BJ (cell line): Measurements from ENCODE around the gene RNF13. TPM values are rescaled to one million over a fixed set of nuclear protein-coding genes. Genes with fewer than 3 reads are reported as not detected.
A peak's percentile ranks its signal among the peaks of the same experiment; 100 is the strongest.

ENCODE experiments used
- CTCF ChIA-PET: fragments of 350-600 bp; formaldehyde crosslinking; extraction: SDS; loops from one replicate; lab custom pipeline; 2021; ENCODE audit warnings: antibody characterized with exemption, inconsistent platforms; lab: Yijun Ruan, JAX
- POLR2A ChIA-PET: fragments of 300-600 bp; sonication (Branson Sonifier 250); formaldehyde crosslinking; extraction: SDS; loops from one replicate; lab custom pipeline; 2021; ENCODE audit warnings: antibody characterized with exemption; lab: Charles Lee
- DNase-seq: peaks from one replicate; pipeline ENCODE4 v3.0.0-alpha.2; 2011; ENCODE audit warnings: low read depth
- H3K27me3 ChIP-seq: 2 replicates; pipeline ENCODE4 v1.6.0; 2011; ENCODE audit warnings: low read length; ENCODE audit not compliant: control insufficient read depth, insufficient read depth
- H3K36me3 ChIP-seq: 2 replicates; pipeline ENCODE4 v1.5.1; 2011; ENCODE audit warnings: low read length; ENCODE audit not compliant: control insufficient read depth, insufficient read depth
- H3K4me3 ChIP-seq: 2 replicates; pipeline ENCODE4 v1.5.1; 2011; ENCODE audit warnings: low read depth, mild to moderate bottlenecking, control low read depth, low read length
- polyA plus RNA-seq: library from polyadenylated mRNA; depleted of rRNA; stranded (reverse); fragments of >200 nt; gene quantifications from 2 replicates; pipeline ENCODE4 v1.2.3, GENCODE V29; 2011
- TF ChIP-seq, protein P1 (sequence below): IDR thresholded peaks from 2 replicates; pipeline ENCODE4 v1.5.1; 2011; ENCODE audit warnings: low read depth, mild to moderate bottlenecking, control low read depth, inconsistent platforms, low read length, moderate library complexity; ENCODE audit not compliant: insufficient read depth

RNF13 gene
- polyA plus RNA-seq, 1 experiment: 30.7 TPM

DNA sequence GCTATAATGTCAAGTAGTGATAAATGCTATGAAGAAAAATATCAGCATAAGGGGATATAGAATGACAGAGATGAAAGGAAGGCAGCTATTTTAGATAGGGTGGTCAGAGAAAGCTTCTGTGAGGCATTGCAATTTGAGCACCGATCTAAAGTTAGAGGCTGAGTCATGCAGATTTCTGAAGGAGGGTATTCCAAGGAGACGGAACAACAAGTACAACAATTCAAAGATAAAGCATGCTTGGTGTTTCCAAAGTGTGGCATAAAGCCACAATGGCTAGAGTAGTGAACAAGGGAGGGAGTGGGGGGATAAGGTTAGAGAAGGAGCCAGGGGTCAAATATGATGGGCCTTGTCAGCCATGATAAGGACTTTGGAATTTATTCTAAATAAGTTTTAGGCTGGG is 85.8 kb downstream of the RNF13 start:
- TF ChIP-seq, protein P1, sequence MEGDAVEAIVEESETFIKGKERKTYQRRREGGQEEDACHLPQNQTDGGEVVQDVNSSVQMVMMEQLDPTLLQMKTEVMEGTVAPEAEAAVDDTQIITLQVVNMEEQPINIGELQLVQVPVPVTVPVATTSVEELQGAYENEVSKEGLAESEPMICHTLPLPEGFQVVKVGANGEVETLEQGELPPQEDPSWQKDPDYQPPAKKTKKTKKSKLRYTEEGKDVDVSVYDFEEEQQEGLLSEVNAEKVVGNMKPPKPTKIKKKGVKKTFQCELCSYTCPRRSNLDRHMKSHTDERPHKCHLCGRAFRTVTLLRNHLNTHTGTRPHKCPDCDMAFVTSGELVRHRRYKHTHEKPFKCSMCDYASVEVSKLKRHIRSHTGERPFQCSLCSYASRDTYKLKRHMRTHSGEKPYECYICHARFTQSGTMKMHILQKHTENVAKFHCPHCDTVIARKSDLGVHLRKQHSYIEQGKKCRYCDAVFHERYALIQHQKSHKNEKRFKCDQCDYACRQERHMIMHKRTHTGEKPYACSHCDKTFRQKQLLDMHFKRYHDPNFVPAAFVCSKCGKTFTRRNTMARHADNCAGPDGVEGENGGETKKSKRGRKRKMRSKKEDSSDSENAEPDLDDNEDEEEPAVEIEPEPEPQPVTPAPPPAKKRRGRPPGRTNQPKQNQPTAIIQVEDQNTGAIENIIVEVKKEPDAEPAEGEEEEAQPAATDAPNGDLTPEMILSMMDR: no peak

GRCh38 chr3:149900322-149900721 is 87.3 kb downstream of the RNF13 start:
- H3K4me3 ChIP-seq: no peak overlapping the region
- TF ChIP-seq, protein P1: no peak
- no peak for DNase-seq
- ChIA-PET CTCF (interaction anchor here (0.6 to 1.6 kb wide), 3 partner anchors 17 to 134 kb away, joined by 3 to 4 read pairs (median 3); no protein-coding TSS in a partner anchor), POLR2A (no interaction called here)
- H3K36me3 ChIP-seq: no peaks in the 10 kb centered on the region
- no peaks in the 10 kb centered on the region for H3K27me3 ChIP-seq

More for the DNA sequence above, 85.8 kb downstream of the RNF13 start:
- Histone ChIP-seq H3K27me3 (no peaks in the 10 kb centered on the region), H3K36me3 (no peaks in the 10 kb centered on the region), H3K4me3 (no peak overlapping the region)
- DNase-seq: peak; percentile 36
- ChIA-PET POLR2A (no interaction called here), CTCF (interaction anchor here (0.5 kb wide), 1 partner anchor 323 kb away, joined by 3 read pairs; no protein-coding TSS in a partner anchor)

DNA sequence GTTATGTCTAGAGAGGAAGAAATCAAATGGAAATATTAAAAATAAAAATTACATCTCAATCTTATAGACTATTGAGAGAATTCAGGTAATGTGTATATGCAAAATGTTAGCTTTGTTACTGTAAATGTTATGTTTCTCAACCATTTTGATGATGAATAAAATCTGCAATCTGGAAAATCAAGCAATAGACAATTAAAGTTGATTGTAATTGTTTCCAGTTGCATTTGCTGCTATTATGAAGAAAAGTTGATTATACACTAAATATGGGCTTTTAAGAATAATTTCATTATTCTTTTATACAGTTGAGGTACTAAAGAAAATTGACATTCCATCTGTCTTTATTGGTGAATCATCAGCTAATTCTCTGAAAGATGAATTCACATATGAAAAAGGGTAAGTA is 88.8 kb downstream of the RNF13 start:
- no peaks in the 10 kb centered on the region for H3K36me3 ChIP-seq
- H3K27me3 ChIP-seq: no peaks in the 10 kb centered on the region
- TF ChIP-seq, protein P1: no peak
- H3K4me3 ChIP-seq: no peak overlapping the region
- no peak for DNase-seq
- ChIA-PET CTCF (interaction anchor here (1.3 to 1.7 kb wide), 5 partner anchors 16 to 131 kb away, joined by 3 to 4 read pairs (median 4); no protein-coding TSS in a partner anchor), POLR2A (no interaction called here)

DNA sequence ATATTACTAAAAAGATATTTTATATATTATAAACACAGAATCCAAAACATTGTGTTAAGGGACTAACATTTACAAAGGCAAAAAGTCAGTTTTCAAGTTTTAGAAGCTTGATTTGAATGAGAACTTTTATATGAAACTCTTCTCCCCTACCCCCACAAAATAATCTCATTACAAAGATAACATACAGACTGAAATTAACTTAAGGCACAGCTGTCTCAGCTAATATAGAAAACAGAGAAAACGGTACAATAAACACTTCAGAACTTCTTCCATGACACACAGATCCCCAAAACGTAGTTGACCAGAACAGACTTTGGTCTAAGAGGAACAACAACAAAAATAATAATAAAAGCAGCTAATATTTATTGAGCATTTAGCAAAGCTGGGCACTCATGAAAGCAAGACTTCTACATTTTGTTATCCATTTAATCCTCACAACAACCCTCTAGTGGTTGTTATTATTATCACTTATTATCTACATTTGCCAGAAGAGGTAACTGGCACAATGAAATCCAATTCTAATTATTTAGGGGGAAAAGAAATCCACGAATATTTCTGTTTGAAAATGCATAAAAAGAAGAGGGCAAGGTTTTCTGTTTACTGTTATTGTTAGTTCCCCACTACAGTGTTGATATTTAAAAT is 89.6 kb downstream of the RNF13 start:
- ChIA-PET POLR2A (no interaction called here), CTCF (interaction anchor here (1.3 to 1.7 kb wide), 4 partner anchors 22 to 132 kb away, joined by 3 to 4 read pairs (median 4); no protein-coding TSS in a partner anchor)
- Histone ChIP-seq H3K4me3 (no peak overlapping the region), H3K27me3 (no peaks in the 10 kb centered on the region), H3K36me3 (no peaks in the 10 kb centered on the region)
- TF ChIP-seq, protein P1: peak; percentile 23; the same call in 1 of the 2 replicates
- DNase-seq: no peak

- TF ChIP-seq, protein P1: no peak
- POLR2A ChIA-PET: no interaction called here
These were observed 93.0 kb downstream of the RNF13 start for GRCh38 chr3:149906036-149906435.

More at GRCh38 chr3:149906036-149906435, 93.0 kb downstream of the RNF13 start:
- Histone ChIP-seq H3K36me3 (no peaks in the 10 kb centered on the region), H3K27me3 (no peaks in the 10 kb centered on the region), H3K4me3 (no peak overlapping the region)
- no peak for DNase-seq
- CTCF ChIA-PET: no interaction called here
